ENCODE measurements around the gene TEAD3.

DNA sequence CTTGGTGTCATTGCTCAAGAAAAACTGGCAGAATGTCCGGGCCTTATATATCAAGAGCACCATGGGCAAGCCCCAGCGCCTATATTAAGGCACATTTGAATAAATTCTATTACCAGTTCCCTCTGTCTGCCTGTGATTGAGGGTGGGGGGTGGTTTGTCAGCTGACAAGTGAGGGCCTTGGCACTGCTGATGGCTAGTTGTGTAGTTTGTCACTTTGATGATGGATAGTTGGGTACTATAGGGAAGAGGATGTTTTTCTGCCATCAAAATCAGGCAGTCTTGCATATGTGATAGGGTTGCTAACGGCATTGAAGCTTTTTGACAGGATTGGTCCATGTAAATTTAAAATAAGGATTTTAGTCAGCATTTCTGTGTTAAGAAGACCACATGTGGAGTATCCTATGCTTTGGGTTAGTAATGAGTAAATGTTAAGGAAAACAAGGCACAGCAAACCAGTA, 26.2 kb downstream of the TEAD3 start:
- no peak for TF ChIP-seq POLR2A (IDR thresholded peaks at IDR 0.05; ENCODE audit: low read length)
- TF ChIP-seq GATA1 (IDR thresholded peaks at IDR 0.05; ENCODE audit: low read depth, low read length), result no peak

All from erythroblast (primary cell).